GM21619 (cell line): ENCODE results near the gene TMEM184A.

Experiments used
- ATAC-seq: cut with Tn5 transposase; IDR thresholded peaks from one replicate; pipeline ENCODE4 v1.9.1; 2021; ENCODE audit not compliant: unreplicated experiment

TMEM184A gene

DNA sequence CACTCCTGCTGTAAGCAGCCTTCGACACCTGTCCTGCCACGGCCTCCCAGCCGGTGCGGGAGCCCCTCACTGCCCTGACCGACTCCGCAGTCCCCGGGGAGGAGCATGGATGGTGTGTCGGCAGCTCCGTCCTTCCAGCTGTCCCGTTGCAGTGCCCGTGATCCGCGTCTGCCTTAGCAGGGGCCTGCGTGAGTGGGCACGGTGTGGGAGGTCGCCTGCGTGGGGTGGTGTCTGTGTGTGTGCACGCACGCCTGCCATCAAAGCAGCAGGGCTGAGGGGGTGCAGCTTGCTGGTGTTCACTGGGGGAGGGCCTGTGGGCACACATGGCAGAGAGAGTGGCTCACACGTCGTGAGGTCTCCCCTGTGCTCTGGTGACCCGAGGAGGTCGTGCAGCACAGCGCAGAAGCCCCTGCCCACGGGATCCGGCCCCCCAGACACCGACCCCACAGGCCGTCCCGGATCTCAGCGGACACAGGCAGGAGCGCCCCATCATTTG lies 15.2 kb downstream of the TMEM184A start:
- ATAC-seq: no peak

DNA sequence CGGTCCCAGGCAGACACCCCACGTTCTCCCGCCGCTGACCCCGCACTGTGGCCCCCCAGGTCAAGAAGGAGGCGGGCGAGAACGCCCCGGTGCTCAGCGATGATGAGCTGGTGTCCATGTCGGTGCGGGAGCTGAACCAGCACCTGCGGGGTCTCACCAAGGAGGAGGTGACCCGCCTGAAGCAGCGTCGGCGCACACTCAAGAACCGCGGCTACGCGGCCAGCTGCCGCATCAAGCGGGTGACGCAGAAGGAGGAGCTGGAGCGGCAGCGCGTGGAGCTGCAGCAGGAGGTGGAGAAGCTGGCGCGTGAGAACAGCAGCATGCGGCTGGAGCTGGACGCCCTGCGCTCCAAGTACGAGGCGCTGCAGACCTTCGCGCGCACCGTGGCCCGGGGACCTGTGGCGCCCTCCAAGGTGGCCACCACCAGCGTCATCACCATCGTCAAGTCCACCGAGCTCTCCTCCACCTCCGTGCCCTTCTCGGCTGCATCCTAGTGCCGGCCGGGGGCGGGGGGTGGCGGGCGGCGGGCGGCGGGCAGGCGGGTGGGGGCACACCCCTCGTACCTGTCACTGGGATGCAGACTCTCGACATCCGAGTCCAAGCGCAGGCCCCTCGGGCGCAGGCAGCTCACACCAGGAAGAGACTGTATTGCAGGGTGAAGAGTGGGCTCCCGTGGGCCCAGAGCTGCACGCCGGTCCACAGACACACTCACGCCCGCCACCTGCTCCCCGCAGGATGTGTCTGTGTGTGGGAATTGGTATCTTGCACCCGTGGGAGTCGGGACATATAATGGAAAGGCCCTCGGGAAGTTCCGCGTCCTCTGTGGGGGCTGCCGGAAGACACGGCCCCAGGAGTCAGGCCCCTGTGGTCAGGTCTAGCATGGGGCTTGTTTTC lies 15.9 kb downstream of the TMEM184A start:
- no peak for ATAC-seq

DNA sequence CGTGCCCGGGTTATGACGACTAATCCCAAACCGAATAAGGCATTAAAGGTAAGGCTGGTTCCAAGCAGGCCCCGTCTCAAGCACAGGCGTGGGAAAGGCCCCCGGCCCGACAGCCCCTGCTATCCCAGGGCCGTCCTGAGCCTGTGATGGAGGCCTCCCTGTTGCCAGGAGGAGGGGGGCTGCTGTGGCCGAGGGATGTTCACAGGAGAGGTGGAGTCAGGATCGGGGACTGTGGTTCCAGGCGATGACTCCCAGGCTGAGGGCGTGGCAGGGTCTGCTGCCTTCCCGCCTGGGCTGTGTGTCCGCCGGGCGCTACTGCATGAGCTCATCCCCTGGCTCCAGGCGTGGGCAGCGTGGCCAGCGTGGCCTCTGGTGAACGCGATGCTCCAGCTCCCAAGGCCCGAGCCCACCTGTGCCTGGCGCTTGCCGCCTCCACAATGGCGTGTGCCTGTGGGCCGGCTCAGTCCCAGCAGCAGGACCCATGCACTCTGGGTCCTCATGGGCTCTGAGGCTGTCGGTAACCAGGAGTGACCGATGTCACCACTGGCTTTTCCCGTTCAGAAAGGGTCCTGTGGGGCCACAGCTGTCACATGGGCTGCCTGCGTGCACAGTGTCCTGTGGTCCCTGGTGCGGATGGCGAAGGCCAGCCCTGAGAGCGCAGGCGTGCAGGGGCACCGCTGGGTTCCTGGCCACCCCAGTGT lies 16.7 kb downstream of the TMEM184A start:
- no peak for ATAC-seq

DNA sequence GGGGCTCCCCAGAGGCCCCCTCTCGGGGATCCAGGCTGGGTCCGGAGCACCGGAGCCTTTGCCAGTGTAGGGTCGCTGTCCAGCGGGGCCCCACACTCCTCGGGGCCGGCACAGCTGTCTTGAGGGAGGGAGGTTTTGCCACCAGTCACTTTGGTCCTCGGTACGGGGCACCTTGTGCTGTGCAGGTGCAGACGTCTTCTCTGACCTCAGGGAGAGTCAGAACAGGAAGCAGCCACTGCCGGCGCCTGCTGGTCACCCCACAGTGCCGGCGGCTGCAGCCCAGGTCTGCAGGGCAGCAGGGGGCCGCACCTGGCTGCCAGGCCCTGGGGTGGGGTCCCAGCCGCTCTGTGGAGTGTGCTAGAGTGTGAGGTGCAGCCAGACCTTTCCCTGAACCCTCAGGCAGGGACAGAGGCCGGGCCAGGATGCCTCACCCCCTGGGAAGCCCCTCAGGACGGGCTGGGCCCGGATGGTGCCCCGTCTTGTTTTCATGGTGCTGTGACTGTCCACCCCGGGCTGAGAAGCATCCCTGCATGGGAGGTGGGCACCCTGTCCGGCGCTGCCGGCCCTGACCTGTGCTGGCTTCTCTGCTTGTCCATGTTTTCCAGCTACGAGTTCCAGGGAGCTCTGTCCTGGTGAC lies 17.3 kb downstream of the TMEM184A start:
- no peak for ATAC-seq

DNA sequence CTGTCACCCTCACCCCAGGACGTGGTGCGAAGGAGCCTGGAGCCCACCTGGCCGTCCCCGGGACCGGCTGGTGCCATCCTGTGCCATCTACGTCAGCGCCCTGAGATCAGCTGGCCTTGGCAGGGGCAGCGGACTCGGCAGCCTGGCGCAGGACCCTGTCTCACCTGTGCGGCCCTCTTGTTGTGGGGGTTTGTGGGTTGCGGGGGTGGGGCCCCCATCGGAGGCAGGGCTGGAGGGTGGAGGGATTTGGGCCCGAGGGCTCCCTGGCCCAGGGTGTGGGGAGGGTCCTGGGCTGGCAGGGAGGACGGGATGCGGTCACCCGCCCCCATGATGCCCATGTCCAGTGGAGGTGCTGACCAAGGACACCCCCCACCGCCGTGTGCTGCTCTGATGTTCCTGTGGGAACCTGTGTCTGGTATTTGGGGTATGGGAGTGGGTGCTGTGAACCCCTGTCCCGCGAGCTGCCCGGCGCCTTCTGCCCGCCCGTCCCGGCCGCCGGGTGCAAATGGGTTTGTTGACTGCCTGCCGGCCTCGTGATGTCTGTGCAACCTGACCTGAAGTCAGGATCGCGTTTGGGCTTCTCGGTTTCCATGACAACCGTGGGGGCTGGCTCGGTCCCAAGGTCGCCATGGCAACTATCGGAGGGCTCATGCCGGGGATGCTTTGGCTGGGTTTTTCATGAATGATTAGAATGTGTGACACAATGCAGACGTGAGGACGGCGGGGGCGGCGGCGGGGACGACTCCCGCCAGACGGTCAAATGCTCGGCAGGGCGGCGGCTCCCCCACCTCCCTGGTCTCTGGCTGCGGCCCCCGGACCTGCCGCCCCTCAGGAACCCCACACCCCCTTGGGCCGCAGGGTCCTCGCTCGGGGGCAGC lies 18.2 kb downstream of the TMEM184A start:
- no peak for ATAC-seq

DNA sequence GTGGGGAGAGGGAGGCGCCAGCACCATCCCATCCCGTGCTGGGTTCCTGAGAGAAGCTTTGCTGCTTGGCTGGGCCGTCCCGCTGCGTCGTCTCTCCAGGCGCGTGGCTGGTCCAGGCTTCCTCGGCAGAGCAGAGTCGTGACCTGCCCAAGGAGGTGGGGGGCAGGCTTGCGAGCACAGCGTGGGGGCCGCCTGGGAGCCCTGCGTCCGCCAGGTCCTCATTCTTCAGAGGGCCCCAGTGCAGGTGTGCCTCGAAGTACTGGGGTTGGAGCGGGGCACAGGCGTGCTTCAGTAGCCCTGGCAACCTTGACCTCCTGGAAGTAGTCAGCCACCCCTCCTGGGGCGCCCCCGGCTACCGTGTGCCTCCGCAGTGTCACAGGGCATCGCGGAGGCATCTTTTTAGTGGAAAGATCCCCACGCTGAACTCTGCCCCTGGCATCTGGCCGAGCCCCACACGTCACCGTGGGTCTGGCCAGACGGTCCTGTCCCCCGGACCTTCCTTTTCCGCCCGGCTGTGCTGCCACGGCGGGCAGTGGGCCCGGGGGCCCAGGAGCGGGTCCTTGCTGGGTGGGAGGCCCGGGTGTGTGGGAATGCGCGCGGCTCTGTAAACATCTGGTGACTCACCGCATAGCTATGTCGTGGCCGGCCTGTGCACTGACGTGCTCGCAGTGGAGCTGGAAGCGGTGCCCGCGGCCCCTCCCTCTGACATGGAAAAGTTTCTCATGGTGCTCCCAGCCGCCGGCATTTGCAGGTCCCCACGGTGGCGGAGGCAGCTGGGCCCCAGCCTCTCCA lies 19.1 kb downstream of the TMEM184A start:
- no peak for ATAC-seq

DNA sequence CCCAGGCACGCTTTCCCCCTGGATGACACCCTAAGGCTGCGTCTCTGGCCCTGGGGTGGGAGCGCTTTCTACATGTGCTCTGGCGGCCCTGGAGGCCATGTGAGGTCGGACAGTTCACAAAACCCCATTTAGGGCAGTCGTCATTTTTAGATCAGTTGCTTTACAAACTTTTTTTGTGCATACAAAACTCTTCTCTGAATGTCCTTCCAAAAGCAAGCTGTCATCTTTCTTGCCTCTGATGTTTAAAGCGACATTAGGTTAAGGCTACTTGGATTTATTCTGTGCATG lies 19.6 kb downstream of the TMEM184A start:
- no peak for ATAC-seq

DNA sequence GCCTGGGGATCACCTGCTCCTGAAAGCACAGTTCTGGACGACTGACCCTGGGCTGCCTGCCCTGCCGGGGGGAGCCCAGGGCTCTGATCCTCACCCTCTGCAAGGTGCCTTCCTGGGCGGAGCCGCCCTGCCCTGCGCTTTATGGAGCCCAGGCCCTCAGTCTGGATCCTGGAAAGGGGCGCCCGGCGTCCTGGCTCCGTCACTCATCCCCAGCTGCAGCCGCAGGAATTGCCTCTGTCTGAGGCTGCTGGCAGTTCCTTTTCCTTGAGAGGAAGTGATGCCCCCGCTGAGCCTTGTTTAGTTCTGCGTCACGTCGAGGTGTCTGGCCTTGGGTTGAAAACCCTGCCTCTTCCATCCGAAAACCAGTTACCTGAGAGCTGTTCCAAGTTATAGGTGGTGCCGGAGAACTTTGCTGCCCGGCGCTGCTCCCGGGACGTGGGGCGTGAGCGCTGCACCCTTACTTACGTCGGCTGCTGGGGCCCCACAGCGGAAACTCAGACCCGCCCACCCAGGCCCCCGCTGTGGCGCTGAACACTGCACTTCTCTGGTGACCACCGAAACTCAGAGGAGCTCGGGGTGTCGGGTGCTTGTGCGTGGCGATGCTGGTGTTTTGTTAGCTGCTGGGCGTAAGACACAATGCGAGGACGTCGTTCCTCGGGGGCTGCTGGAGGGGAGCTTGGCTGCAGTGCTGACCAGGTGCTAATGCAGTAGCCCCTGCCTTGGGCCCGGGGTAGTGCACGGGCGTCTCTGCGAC lies 20.1 kb downstream of the TMEM184A start:
- no peak for ATAC-seq

DNA sequence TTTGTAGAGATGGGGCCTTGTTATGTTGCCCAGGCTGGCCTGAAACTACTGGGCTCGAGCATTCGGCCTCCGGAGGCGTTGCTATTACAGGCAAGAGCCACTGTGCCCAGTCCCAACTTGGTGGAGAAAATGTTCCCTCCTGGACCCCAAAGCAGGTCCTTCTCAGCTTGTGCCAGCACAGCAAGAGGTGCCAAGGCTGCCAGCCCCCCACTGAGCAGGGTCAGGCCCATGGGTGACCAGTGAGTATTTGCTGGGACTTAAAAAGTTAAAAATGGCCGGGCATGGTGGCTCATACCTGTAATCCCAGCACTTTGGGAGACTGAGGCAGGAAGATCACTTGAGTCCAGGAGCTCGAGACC lies 20.9 kb downstream of the TMEM184A start:
- no peak for ATAC-seq

DNA sequence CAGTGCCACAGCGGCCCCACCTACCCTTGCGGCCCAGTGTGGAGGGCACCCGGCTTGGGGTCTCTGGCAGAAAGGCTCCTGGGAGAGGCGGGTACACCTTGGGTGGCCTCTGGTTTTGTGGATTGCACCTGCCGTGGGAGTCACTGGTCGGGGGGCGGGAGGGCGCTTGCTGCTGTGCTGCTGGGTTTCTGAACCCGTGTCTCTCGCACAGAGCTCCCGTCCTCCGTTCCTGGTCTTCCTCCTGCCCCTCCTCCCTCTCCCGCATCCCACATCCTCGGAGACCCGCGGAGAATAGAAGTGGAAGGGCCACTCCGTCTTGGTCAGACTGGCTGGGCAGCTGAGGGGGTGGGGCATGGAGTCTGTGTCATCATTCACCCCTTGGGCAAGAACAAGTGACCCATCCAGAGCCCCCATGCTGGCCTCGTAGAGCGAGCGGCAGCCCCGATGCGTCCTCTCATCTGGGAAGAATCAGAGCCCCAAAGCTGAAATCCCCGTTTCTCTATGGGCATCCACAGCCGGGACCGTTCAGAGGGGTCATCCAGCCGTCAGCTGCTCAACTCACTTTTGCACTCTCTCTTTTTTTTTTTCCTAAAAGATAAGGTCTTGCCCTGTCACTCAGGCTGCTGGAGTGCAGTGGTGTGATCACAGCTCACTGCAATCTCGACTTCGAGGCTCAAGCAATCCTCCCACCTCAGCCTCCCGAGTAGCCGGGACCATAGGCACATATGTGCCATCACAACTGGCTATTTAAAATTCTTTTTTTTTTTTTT lies 21.5 kb downstream of the TMEM184A start:
- ATAC-seq: no peak

DNA sequence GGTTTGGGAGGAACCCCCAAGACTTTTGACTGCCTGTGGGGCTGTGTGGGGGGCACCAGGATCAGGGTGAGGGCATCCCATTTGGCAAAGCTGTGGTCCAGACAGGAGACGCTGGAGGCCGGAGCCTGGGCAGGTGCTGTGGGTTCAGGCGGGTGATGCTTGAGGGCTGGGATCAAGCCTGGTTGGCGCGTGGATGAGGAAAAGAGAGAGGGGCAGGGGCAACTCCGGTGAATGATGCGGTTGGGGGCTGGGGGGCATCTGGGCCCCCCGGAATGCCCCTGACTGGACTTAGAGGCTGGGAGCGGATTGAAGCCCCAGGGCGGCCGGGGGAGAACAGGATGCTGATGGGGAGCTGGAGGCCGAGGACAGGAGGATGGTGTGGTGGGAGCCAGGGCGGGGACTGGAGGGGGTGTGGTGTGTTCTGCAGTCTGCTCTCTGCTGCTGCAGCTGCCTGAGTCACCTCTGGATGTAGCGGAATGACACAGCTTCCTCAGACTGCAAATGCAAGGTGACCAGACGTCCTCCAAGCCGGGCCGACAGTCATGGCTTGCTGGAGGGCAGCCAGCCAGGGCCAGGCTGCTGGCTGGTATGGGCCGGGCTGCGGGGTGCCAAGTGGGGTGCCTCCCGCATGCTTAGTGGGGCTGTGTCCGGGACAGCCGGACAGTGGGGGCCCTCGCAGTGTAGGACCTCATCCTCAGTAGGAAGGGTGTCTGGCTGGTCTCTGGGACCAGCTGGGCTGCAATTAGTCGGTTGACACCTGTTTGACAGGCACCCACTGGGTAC lies 22.3 kb downstream of the TMEM184A start:
- no peak for ATAC-seq

DNA sequence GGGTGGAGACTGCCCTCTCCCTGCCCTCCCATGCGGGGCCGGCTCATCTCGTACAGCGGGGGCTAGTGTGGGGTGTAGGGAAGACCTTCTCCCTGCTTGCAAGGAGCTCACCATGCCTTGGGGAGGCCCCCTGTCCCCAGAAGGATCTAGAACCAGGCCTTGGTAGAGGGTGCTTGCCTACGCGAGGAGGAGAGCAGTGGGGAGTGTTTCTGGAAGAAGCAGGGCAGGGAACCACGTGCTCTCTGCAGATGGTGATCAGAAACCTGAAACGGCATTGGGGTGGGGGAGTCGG lies 22.8 kb downstream of the TMEM184A start:
- no peak for ATAC-seq

DNA sequence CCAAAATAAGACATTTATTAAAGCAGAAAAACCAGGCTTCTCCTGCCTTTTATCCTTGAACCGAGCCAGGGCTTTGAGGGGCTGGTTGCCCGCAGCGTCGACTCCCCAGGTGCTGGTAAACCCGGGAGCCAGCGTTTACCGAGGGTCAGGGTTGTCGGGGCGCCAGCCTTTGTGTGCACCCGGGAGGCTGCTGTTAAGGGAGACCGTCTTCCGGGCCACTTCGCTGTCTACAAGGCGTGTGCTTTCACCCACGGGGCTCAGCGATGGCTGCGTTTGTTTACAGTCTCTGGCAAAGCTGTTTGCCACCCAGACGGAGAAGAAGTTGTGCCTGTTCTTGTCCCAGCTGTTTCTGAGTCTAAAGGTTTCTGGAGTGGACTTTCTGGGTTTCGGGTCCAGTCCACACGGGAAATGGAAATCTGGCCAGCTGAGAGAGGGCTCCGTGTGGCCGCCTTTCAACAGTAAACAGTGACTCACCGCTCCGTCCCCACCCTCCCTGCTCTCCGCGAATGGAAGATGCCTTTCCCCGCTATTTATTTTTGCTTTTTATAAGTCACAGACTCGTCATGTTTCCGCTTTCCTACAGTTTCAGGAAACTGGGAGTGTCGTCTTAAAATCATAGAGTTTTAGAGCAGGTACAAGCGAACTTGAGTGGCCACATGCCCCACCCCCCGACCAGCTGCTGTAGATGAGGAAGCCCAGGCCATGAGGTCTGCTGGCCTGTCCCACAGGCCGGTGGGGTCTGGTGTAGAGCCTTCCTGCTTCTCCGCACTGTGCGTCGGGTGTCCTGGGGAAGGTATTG lies 23.4 kb downstream of the TMEM184A start:
- ATAC-seq: no peak

DNA sequence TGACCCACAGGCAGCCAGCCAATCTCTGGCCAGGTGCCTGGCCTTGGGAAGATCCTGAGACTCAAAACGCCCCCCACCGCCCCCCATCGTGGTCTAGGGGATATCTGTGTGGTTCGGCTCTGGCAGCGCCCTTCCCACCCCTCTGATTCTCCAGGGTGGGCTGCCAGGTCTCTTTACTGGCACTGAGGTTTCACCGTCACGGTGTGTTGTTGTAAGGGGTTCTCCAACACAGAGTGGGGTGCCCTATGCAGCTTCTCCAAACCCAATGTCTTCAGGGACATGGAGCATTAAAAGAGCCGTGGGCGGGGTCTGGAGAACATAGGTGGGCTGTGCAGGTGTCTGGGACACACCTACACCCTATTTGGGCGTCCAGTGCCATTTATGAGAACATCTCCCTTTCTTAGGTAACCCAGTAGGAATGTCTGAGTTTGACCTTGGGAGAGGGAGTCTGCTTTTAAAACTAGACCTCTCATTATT lies 24.0 kb downstream of the TMEM184A start:
- no peak for ATAC-seq

DNA sequence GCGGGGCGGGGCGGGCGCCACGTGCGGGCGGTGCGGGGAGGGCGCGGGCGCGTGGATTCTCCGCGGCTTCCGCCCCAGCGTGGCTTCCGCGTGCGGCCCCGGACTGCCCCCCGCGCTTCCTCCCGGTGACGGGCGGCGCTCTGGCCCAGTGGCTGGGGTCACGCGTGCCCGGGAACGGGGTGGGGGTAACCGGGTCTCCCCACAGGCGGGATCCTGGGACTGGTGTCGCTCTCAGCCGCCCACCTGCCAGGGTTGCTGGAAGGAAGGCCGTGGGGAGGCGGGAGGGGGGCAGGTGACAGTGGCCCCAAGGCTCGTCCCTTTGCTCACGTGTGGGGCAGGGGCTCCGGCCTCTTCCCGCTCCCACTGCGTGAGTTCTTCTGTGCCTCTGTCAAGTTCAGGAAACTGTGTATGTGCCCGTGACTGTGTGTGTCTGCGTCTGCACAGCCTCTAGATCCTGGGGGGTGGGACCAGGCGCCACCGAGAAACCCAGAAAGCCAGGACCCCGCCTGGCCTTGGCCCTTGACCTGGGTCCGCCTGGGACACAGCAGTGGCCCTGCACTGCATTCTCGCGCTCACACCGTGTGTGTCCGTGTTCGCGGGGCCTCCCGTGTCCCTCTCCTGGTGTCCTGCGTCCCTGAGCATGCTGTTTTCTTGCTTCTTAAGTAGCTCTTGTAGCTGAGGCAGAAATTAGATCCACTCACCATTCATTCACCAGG lies 24.6 kb downstream of the TMEM184A start:
- ATAC-seq: no peak

DNA sequence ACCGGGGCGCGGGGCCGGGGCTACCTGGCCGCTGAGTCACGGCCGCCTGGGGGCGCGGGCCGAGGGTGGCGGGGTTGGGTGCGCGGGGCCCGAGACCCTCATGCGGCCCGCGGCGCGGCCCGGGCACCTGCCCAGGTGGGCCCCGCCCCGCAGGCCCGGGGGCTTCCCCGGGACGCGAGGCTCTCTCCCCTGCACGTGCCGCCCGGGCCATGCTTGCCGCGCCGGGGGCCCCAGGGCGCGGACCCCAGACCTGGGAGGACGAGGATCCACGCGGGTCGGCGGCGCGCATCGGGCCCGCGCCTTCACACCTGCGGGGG lies 25.1 kb downstream of the TMEM184A start:
- ATAC-seq: no peak
